ENCODE data around the gene PREX1.

PREX1 gene

DNA sequence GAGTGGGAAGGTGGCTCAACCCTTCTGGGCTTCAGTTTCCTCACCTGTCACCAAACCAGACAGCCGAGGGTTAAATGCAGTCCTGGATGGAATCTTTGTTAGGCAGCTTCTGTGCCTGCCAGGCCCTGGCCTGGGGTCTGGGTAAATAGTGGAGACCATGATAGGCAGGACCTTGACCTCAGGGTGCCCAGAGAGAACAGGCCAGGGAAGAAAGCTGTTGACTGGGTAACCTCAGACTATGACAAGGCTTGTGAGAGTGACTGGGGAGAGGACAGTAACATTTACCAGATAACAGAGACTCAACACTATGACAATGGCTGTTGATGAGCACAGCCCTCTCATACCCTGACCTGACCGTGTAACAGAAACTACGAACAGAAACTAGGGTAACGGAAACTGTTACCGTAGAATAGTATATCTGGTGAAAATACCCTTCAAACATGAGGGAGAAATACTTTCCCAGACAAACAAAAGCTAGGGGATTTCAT is 218.3 kb downstream of the PREX1 start:
- no peak for DNase-seq

DNA sequence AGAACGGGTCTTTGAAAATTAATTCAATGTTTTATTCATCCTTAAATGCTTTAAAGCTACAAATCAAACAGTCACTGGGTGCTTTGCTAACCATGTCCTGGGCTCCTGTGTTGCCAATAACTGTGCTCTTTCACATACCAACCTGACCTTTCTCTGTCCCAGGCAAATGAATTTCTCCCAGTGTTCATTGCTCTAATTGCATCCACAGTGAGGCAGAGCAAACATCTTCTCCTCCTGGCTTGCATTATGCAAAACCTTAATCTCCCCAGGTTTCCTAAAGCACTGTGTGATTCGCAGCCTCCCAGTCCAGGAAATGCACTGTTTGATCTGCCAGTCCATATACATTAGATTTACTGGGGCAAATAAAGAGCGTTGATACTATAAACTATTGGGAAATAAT is 219.0 kb downstream of the PREX1 start:
- Histone ChIP-seq H3K27me3 (replicated peaks; ENCODE audit: control insufficient read depth, insufficient read depth, low read length, poor library complexity, severe bottlenecking) (no peaks in the 10 kb centered on the region), H3K4me1 (ENCODE audit: control insufficient read depth, insufficient read depth, low read length, poor library complexity, severe bottlenecking) (no peaks in the 10 kb centered on the region), H3K36me3 (ENCODE audit: control insufficient read depth, insufficient read depth, low read length) (no peaks in the 10 kb centered on the region), H3K4me3 (ENCODE audit: insufficient read depth, low read depth, low read length, poor library complexity, severe bottlenecking) (no peak overlapping the region), H3K27ac (ENCODE audit: insufficient read depth, low read length, poor library complexity, severe bottlenecking) (no peak overlapping the region), H3K9me3 (ENCODE audit: control insufficient read depth, low read length) (no peaks in the 10 kb centered on the region)
- no peak for DNase-seq

More for the DNA sequence above, 218.3 kb downstream of the PREX1 start:
- no peaks in the 10 kb centered on the region for H3K36me3 ChIP-seq (ENCODE audit: control insufficient read depth, insufficient read depth, low read length)
- H3K27me3 ChIP-seq (replicated peaks; ENCODE audit: control insufficient read depth, insufficient read depth, low read length, poor library complexity, severe bottlenecking) = no peaks in the 10 kb centered on the region
- no peaks in the 10 kb centered on the region for H3K9me3 ChIP-seq (ENCODE audit: control insufficient read depth, low read length)
- H3K27ac ChIP-seq (ENCODE audit: insufficient read depth, low read length, poor library complexity, severe bottlenecking) = no peak overlapping the region
- H3K4me1 ChIP-seq (ENCODE audit: control insufficient read depth, insufficient read depth, low read length, poor library complexity, severe bottlenecking) = no peaks in the 10 kb centered on the region
- no peak overlapping the region for H3K4me3 ChIP-seq (ENCODE audit: insufficient read depth, low read depth, low read length, poor library complexity, severe bottlenecking)

DNA sequence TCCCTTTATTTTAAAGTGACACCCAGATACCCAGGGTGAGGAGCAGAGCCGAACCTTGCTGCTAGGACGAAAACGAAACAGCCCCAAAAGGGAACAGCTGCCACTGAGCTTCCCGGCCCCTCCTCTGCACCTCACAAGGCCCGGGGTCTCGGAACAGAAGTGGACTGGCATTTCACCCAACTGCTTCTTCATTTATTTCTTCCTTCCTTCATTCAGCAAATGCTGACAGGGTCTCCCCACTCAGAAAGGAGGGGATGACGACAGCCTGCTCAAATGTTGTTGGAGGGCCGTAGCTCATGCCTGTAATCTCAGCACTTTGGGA is 220.3 kb downstream of the PREX1 start:
- Histone ChIP-seq H3K36me3 (ENCODE audit: control insufficient read depth, insufficient read depth, low read length) (no peaks in the 10 kb centered on the region), H3K9me3 (ENCODE audit: control insufficient read depth, low read length) (no peaks in the 10 kb centered on the region), H3K4me1 (ENCODE audit: control insufficient read depth, insufficient read depth, low read length, poor library complexity, severe bottlenecking) (no peaks in the 10 kb centered on the region), H3K27me3 (replicated peaks; ENCODE audit: control insufficient read depth, insufficient read depth, low read length, poor library complexity, severe bottlenecking) (no peaks in the 10 kb centered on the region), H3K4me3 (ENCODE audit: insufficient read depth, low read depth, low read length, poor library complexity, severe bottlenecking) (no peak overlapping the region), H3K27ac (ENCODE audit: insufficient read depth, low read length, poor library complexity, severe bottlenecking) (no peak overlapping the region)
- DNase-seq = no peak

DNA sequence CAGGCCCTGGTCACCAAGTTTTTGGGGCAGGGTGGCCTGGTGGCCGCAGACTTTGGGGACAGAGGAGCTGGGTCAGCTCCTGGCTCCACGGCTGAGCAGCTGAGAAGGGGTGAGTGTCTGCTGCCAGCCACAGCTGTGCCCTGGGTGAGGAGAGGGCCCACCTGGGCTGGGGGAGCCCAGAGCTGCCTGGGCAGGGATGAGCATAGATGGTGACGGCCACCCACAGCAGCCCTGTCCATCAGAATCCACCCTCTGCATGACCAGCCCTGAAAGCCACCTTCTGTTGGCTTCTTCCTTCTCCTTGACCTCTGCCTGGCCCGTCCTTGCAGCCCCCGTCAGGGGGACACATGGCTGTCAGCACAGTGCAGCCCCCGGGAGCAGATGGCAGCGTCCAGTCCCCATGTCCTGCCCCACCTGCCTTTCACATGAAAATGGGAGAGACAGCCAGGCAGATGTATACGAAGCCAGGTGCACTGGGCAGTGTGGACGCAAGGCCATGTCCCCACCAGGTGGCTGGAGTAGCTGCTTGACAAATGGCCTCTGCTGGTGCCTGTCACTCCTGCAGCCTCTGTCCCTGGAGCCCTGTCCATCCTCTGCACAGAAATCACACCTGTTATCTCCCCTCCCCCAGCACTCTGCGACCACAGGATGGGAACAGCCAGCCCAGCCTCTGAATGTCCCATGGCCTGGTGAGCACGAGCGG is 220.8 kb downstream of the PREX1 start:
- H3K4me1 ChIP-seq (ENCODE audit: control insufficient read depth, insufficient read depth, low read length, poor library complexity, severe bottlenecking) = no peaks in the 10 kb centered on the region
- no peak overlapping the region for H3K27ac ChIP-seq (ENCODE audit: insufficient read depth, low read length, poor library complexity, severe bottlenecking)
- no peak for DNase-seq
- H3K4me3 ChIP-seq (ENCODE audit: insufficient read depth, low read depth, low read length, poor library complexity, severe bottlenecking) = no peak overlapping the region
- no peaks in the 10 kb centered on the region for H3K9me3 ChIP-seq (ENCODE audit: control insufficient read depth, low read length)
- no peaks in the 10 kb centered on the region for H3K27me3 ChIP-seq (replicated peaks; ENCODE audit: control insufficient read depth, insufficient read depth, low read length, poor library complexity, severe bottlenecking)
- no peaks in the 10 kb centered on the region for H3K36me3 ChIP-seq (ENCODE audit: control insufficient read depth, insufficient read depth, low read length)

DNA sequence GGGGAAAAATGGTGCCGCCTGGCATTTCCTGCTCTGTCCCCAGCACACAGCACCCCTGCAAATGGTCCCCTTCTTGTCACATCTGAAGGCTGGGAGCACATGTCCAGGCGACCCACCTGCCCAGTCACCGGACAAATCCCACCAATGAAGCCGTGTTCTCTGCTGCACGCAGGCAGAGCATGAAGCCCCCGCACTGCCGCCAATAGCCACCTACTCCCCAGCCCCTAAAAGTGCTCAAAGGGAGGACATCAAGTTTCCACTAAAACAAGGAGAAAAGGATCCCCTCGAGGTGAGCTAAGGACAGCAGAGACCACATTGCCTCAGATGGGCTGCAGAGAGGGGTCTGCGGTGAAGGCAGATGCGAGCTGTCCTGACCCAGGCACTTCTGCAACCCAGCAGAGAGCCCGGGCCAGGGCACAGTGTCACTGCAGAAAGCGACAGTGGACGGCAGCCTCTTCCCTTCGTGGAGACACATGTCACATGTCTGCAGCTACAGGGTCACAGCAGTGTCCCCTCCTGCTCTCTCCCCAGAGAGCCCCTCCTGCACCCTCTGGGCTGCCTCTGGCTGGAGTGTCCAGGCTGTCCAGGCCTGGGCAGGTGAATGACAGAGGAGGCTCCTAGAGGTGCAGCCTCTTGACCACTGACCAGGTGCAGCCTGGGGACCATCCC is 221.5 kb downstream of the PREX1 start:
- Histone ChIP-seq H3K4me1 (ENCODE audit: control insufficient read depth, insufficient read depth, low read length, poor library complexity, severe bottlenecking) (no peaks in the 10 kb centered on the region), H3K4me3 (ENCODE audit: insufficient read depth, low read depth, low read length, poor library complexity, severe bottlenecking) (no peak overlapping the region), H3K27ac (ENCODE audit: insufficient read depth, low read length, poor library complexity, severe bottlenecking) (no peak overlapping the region), H3K9me3 (ENCODE audit: control insufficient read depth, low read length) (no peaks in the 10 kb centered on the region), H3K27me3 (replicated peaks; ENCODE audit: control insufficient read depth, insufficient read depth, low read length, poor library complexity, severe bottlenecking) (no peaks in the 10 kb centered on the region), H3K36me3 (ENCODE audit: control insufficient read depth, insufficient read depth, low read length) (no peaks in the 10 kb centered on the region)
- no peak for DNase-seq

DNA sequence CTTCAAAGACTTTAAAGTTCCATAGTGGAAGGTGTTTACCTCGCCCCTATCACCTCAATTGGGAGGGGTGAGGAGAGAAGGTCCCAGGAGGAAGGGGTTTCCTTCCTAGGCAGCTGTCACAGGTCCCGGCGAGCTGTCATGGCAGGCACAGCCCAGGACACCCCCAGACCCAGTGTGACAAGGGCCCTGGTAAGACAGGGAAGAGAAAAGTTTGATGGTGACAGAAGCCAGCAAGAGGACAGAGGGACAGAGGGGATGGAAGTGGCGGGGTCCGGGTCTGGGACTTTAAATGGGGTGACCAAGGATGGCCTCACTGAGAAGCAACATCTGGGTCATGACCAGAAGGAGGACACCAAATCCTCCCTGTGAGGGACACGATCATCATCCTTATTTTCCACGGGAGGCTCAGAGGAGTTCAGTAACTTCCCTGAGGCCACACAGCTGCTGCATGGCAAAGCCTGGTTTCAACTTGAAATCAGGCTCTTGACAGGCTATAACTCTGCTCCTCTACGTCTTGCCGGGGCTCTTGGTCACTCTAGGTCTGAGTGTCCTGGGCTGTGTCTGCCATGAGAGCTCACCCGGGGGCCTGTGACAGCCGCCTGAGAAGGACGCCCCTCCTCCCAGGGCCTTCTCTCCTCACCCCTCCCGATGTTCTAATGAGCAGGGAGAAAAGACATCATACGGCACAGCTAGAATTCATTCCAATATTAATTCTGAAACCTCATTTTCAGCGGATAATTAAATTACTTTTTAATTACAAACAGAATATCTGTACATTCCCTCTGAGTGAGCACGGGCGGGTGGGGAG is 222.2 kb downstream of the PREX1 start:
- no peaks in the 10 kb centered on the region for H3K27me3 ChIP-seq (replicated peaks; ENCODE audit: control insufficient read depth, insufficient read depth, low read length, poor library complexity, severe bottlenecking)
- no peak overlapping the region for H3K27ac ChIP-seq (ENCODE audit: insufficient read depth, low read length, poor library complexity, severe bottlenecking)
- H3K36me3 ChIP-seq (ENCODE audit: control insufficient read depth, insufficient read depth, low read length) = no peaks in the 10 kb centered on the region
- DNase-seq = no peak
- H3K9me3 ChIP-seq (ENCODE audit: control insufficient read depth, low read length) = no peaks in the 10 kb centered on the region
- no peak overlapping the region for H3K4me3 ChIP-seq (ENCODE audit: insufficient read depth, low read depth, low read length, poor library complexity, severe bottlenecking)
- no peaks in the 10 kb centered on the region for H3K4me1 ChIP-seq (ENCODE audit: control insufficient read depth, insufficient read depth, low read length, poor library complexity, severe bottlenecking)

DNA sequence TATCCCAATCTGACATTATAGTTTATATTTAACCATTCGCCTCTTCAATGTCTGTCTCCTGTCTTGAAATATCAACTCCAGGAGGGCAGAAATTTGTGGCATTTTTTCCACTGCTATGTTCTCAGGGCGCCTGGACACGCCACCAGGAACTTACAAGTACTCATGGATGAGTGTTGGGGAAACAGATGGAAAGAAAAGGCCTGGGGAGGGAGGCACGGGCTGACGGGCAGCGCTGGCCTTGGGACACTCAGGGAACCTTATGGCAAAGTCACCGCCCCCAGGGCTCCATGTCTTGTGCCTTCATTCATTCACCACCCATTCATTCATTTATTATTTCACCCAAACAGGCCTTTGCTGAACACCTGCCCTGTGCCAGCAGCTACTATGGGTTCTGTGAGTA is 222.9 kb downstream of the PREX1 start:
- Histone ChIP-seq H3K27ac (ENCODE audit: insufficient read depth, low read length, poor library complexity, severe bottlenecking) (no peak overlapping the region), H3K36me3 (ENCODE audit: control insufficient read depth, insufficient read depth, low read length) (no peaks in the 10 kb centered on the region), H3K9me3 (ENCODE audit: control insufficient read depth, low read length) (no peaks in the 10 kb centered on the region), H3K4me1 (ENCODE audit: control insufficient read depth, insufficient read depth, low read length, poor library complexity, severe bottlenecking) (no peaks in the 10 kb centered on the region), H3K4me3 (ENCODE audit: insufficient read depth, low read depth, low read length, poor library complexity, severe bottlenecking) (no peak overlapping the region), H3K27me3 (replicated peaks; ENCODE audit: control insufficient read depth, insufficient read depth, low read length, poor library complexity, severe bottlenecking) (no peaks in the 10 kb centered on the region)
- DNase-seq = no peak

DNA sequence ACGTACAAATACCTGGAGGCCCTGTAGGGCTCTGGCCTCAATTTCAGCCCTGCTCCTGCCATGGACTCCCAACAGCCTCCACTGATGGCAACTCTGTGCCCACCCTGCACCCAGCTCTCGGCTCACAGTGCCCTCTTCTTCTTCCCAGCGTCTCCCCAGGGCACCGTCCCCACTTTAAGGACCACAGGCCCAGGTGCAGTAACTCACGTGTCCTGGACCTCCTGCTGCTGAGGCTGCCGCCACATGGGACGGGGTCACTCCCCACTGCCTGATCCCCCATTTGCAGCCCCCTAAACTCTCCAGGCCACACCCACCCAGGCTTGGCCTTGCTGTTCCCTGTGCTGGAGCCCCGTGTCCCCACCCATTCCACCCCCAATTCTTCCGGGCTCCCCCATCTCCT is 223.4 kb downstream of the PREX1 start:
- no peak overlapping the region for H3K27ac ChIP-seq (ENCODE audit: insufficient read depth, low read length, poor library complexity, severe bottlenecking)
- no peaks in the 10 kb centered on the region for H3K9me3 ChIP-seq (ENCODE audit: control insufficient read depth, low read length)
- H3K27me3 ChIP-seq (replicated peaks; ENCODE audit: control insufficient read depth, insufficient read depth, low read length, poor library complexity, severe bottlenecking) = no peaks in the 10 kb centered on the region
- no peak for DNase-seq
- no peaks in the 10 kb centered on the region for H3K36me3 ChIP-seq (ENCODE audit: control insufficient read depth, insufficient read depth, low read length)
- H3K4me3 ChIP-seq (ENCODE audit: insufficient read depth, low read depth, low read length, poor library complexity, severe bottlenecking) = no peak overlapping the region
- no peaks in the 10 kb centered on the region for H3K4me1 ChIP-seq (ENCODE audit: control insufficient read depth, insufficient read depth, low read length, poor library complexity, severe bottlenecking)

DNA sequence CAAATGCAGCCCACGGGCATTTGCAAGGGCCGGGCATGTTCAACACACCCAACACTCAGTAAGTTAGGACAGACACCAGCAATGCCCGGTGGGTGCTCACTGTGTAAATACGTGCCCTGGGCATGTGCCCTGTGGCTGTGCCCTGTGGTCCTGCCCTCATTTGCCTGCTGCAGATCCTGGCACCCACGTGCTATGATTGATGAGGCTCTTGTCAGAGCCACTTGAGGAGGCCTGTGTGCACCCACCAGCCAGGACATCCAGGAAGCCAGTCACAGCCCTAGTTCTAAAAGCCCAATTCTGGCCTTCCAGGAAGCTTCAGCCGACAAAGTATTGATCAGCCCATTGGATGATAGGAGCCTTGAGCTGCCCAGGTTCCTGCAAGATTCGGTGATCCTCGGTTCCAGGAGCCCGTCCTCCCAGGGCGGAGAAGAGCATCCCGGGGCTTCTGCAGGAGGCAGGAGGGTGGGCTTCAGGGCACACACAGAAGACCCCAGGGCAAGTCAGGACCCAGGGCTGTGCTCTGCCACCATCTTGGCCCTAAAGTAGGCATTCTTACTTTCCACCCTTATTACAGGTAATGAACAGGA is 223.9 kb downstream of the PREX1 start:
- Histone ChIP-seq H3K27ac (ENCODE audit: insufficient read depth, low read length, poor library complexity, severe bottlenecking) (no peak overlapping the region), H3K27me3 (replicated peaks; ENCODE audit: control insufficient read depth, insufficient read depth, low read length, poor library complexity, severe bottlenecking) (no peaks in the 10 kb centered on the region), H3K9me3 (ENCODE audit: control insufficient read depth, low read length) (no peaks in the 10 kb centered on the region), H3K36me3 (ENCODE audit: control insufficient read depth, insufficient read depth, low read length) (no peaks in the 10 kb centered on the region), H3K4me3 (ENCODE audit: insufficient read depth, low read depth, low read length, poor library complexity, severe bottlenecking) (no peak overlapping the region), H3K4me1 (ENCODE audit: control insufficient read depth, insufficient read depth, low read length, poor library complexity, severe bottlenecking) (no peaks in the 10 kb centered on the region)
- DNase-seq = no peak
